K562 (cell line): ENCODE data around the gene ECD.

Experiments used
- GABPB2 ChIP-seq: fragments of 250-450 bp; sonication (Bioruptor Pico); conservative IDR thresholded peaks from 2 replicates; pipeline ENCODE4 v1.5.1; 2021; ENCODE audit warnings: mild to moderate bottlenecking
- USF2 ChIP-seq: sonication (generic); formaldehyde crosslinking; IDR thresholded peaks from 2 replicates; pipeline ENCODE4 v1.5.0; 2020; ENCODE audit warnings: missing genetic modification reagents

- no peak for TF ChIP-seq USF2 (CRISPR knock-in tag)
- no peak for TF ChIP-seq GABPB2 (CRISPR knock-in tag)
These were observed 75.0 kb downstream of the ECD start for GRCh38 chr10:73092830-73093229.
